Pons (tissue), 1 donor: Measurements from ENCODE around the gene SESTD1.
A peak's percentile ranks its signal among the peaks of the same experiment; 100 is the strongest.

Source experiments
- DNase-seq: peaks from one replicate; pipeline ENCODE4 v3.0.0-alpha.2; 2016; ENCODE audit warnings: low spot score

Gene SESTD1, protein sequence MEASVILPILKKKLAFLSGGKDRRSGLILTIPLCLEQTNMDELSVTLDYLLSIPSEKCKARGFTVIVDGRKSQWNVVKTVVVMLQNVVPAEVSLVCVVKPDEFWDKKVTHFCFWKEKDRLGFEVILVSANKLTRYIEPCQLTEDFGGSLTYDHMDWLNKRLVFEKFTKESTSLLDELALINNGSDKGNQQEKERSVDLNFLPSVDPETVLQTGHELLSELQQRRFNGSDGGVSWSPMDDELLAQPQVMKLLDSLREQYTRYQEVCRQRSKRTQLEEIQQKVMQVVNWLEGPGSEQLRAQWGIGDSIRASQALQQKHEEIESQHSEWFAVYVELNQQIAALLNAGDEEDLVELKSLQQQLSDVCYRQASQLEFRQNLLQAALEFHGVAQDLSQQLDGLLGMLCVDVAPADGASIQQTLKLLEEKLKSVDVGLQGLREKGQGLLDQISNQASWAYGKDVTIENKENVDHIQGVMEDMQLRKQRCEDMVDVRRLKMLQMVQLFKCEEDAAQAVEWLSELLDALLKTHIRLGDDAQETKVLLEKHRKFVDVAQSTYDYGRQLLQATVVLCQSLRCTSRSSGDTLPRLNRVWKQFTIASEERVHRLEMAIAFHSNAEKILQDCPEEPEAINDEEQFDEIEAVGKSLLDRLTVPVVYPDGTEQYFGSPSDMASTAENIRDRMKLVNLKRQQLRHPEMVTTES

DNA sequence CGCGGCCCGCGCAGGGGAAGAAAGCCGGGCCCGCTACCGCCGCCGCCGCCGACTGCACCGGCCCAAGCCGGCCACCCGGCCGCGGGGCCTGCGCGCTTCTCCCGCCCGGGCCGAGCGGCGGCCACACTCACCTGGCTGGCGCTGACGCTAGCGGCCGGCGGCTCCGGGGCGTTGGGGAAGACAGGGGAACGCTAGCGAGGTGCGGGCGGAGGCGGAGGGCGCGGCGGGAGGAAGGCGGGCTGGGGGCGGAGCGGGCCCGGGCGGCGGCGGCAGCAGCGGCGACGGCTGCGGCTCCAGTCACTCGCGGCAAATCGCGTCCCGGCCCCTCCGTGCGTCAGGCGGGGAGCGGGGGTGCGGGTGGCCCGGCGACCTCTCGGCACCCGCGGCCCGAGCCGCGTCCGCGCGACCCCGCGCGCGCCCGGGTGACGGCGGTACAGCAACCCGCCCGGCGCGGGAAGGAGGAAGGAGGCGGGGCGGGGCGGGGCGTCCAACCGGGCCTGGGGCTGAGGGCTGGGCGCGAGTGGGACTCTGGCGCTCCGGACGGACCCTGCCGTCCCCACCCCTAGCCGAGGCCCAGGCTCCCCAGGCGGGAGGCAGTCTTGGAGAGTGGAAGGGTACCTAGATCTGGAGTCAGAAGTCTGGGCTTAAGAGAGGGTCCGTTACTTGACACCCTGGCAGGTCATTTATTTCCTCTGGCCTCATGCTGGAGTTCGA is at the start of gene SESTD1:
Gene SESTD1, minus strand, starts transcription at position 465 of the 714 bp plus-strand sequence. CDS start 72,991 bp downstream, outside the sequence.
- peak; percentile 60 for DNase-seq

DNA sequence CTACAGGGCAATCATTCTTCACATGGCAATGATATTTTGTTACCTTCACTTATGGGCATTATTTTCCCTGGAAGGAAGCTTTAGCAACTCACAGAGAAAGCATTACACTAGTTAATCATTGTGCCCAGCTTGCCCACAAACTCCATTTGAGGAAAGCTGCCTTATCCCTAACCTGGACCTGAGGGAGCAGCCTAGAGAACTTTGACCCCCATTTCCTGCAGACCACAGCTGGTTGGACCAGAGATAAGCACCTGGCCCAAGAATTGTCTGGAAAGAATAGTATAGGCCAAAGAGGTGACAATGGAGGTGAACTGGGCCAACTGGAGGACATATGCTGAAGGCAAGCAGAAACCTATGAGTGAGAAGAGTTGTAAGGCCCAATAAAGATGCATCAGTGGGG is 48.4 kb upstream of the SESTD1 start:
- no peak for DNase-seq

DNA sequence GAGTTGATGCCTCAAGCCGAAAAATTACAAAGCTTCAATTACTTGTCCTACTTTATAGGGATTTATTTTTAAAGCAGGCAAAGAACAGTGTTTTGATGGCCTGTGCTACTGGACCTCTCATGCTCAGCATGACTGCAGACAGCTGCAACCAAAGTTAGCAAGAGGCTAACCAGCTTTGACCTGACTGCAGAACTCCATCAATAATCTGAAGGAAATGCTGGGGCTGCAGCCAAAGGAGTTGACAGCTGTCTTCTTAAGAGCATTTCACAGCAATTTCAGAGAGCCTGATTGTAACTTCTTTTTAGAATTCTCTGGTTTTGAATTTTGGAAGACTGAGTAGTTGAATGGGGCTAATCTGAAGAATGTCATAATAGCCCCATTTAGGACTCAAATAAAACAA is 46.5 kb upstream of the SESTD1 start:
- DNase-seq = peak; percentile 51

DNA sequence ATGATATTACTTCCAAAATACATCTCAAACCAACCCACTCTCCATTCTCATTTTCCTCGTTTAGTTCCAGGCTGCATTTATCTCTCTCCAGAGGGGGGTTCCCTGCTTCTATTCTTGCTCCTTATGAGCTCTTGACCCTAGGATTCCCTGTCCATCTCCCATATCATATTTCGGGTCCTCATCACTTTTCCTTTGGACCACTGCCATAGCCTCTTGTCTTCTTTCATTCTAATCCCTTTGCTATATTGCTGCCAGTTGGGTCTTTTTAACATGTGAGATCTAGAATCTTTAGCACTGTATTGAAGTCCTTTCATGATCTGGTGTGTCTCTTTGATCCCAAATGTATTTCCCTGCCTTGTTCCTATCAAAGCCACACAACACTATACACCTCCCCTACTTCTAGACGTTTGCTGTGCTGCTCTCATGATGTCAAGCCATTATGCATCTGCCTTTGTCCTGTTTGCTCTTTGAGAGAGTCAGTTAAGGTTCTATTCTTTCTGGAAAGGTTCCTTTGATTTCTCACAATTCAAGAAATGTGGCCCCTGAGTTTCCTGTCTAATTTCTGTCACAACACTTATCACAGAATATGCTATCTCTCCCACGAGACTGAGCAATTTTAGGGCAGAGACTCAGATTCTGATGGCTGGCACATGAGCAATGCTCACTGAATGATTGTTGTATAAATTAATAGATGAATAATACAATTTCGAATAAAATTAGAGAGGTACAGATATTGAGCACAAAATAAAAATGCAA is 43.2 kb upstream of the SESTD1 start:
- DNase-seq = no peak

DNA sequence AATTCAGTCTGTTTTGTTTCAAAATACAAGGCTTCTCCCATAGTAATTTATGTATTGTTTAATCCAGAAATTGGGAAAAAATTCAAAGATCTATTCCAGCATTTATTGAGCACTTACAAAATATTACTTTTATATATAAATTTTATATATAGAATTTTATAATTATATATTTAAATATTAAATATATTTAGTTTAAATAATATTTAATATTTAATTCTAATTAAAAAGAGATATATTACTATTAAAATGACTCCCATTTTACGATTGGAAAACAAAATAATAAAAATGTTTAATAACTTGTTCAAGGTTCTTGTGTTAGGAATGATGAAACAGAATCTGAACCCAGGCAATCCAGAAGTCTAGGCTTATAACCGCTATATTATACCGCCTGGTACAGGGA is 40.5 kb upstream of the SESTD1 start:
- DNase-seq = no peak

DNA sequence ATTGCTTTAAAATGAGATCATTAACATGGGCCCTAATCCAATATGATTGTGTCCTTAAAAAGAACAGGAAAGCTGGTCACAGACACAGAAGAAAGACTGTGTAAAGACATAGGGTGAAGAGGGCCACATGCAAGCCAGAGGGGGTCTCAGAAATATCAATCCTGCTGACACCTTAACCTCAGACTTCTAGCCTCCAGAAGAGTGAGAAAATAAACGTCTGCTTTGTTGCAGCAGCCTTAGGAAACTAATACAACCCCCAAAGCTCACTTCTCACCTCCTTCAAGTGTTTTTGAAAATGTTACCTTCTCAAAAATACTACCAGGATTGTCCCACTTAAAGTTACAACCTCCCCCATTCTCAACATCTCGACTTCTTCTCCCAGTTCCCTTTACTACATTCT is 39.8 kb upstream of the SESTD1 start:
- no peak for DNase-seq

DNA sequence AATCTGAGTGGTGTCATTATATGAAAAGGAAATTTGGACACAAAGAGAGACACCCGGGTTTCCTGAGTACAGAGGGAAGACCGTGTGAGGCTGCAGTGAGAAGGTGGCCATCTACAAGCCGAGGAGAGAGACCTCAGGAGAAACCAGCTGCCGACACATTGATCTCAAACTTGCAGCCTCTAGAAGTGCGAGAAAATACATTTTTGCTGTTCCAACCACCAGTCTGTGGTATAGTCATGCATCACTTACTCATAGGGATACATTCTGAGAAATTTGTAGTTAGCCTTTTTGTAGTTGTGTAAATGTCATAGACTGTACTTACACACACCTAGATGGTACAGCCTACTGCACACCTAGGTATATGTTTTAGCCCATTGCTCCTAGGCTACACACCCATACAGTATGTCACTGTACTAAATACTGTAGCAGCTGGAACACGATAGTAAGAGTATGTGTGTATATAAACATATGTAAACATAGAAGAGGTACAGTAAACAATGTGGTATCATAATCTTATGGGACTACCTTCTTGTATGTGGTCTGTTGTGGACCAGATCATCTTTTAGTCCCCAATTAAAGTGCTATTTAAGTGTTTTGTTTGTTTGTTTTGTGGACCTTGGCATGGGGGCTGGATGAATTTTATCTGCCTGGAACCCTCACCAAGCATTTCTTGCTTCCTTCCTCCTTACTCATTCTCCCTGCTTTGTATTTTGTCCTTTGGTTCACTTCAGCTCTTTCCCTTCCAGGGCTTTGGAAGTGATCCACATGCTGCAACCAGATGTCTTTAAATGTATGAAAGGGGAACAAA is 38.3 kb upstream of the SESTD1 start:
- no peak for DNase-seq

DNA sequence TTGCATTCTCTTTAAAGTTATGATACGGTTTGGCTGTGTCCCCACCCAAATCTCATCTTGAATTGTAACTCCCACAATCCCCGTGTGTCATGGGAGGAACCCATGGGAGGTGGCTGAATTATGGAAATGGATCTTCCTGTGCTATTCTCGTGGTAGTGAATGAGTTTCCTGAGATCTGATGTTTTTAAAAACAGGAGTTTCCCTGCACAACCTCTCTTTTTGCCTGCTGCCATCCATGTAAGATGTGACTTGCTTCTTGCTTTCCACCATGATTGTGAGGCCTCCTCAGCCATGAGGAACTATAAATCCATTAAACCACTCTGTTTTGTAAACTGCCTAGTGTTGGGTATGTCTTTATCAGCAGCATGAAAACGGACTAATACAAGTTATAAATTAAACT is 37.5 kb upstream of the SESTD1 start:
- no peak for DNase-seq

DNA sequence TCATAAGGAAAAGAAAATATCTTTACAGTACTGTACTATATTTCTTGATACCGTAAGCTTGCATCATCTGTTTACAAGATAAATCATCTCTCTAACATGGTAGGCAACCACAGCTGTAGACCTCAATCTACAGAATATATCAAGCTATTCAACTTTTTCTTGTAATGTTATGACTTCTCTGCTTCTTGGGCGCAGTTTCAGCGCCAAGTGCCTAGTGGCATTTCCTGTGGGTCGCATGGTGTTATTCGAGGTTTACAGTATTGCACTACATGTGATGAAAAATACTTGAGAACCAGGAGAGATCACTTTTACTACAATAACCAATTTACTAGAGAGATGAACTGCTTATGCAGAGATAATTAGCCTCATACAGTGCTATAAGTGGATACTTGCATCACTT is 34.0 kb upstream of the SESTD1 start:
- DNase-seq = no peak

DNA sequence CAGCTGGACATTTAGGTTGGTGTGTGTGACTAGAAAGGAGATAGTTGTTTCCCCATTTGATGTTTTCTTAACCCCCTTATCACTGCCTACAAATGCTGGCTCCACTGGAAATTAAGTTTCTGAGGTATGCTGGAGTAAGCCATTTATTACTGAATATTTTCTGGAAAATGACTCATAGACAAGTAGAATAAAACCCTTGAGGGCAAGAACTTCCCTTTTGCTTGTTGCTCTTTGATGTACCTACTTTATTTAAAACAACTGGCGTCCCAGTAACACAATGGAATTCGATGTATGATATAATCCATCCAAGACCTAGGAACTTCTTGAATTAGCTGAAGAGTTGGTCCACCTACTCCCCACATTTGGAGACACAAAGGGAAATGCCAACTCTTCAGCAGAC is 33.3 kb upstream of the SESTD1 start:
- no peak for DNase-seq

DNA sequence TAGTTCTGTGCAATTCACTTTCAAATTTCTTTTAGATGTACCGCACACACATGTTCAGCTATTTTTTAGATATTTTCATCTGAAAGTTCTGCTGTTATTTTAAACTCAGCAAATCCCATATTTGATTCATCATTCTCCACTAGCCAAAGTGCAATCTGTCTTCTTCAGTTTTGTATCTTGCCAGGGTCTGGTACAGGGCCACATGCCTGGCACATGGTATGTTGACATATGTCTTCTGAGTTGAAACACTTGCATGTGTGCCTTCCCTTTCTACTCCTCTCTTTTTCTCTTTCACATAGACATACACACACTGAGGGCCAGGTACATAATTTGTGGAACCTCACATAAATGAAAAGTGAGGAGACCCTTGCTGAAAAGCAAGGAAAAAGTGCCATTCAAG is 25.7 kb upstream of the SESTD1 start:
- DNase-seq = no peak

DNA sequence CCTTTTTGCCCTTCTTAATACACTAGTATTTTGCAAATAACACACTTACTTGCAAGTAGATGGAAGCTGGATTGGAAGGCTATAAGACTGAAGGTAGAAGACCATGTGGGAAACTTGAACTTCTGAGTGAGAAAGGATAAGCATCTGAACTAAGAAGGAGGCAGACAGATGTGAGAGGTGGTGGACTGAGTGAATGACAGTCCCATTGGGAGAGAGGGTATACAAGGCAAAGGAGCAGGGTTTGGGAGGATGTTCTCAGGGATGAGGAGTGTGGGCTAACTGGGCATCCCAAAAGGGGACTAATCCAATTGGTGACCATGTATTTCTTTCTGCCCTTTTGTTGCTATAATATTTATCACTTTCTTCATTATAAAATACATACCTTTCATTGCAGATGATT is 20.4 kb upstream of the SESTD1 start:
- DNase-seq = no peak

DNA sequence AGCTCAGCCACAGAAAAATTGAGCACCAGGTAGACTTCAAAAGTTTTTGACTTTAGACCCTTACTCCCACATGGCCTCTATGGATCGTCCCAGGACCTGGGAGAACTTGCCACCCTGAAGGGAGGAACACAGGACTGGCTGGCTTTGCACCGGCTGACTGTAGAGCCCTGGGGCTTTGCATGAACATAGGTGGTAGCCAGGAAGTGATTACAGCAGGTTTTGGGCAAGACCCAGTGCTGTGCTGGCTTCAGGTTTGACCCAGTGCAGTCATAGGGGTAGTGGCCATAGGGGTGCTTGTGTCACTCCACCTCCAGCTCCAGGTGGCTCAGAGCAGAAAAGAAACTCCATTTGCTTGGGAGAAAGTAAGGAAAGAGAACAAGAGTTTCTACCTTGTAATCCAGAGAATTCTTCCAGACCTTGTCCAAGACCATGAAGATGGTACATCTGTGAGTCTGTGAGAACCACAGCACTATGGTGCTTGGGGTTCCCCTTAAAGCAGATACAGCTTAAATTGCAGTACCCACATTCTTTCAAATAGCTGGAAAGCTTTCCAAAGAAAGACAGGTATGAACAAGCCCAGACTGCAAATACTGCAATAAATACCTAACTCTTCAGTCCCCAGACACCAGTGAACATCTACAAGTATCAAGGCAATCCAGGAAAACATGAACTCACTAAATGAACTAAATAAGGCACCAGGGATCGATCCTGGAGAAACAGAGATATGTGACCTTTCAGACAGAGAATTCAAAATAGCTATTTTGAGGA is 13.0 kb upstream of the SESTD1 start:
- no peak for DNase-seq

DNA sequence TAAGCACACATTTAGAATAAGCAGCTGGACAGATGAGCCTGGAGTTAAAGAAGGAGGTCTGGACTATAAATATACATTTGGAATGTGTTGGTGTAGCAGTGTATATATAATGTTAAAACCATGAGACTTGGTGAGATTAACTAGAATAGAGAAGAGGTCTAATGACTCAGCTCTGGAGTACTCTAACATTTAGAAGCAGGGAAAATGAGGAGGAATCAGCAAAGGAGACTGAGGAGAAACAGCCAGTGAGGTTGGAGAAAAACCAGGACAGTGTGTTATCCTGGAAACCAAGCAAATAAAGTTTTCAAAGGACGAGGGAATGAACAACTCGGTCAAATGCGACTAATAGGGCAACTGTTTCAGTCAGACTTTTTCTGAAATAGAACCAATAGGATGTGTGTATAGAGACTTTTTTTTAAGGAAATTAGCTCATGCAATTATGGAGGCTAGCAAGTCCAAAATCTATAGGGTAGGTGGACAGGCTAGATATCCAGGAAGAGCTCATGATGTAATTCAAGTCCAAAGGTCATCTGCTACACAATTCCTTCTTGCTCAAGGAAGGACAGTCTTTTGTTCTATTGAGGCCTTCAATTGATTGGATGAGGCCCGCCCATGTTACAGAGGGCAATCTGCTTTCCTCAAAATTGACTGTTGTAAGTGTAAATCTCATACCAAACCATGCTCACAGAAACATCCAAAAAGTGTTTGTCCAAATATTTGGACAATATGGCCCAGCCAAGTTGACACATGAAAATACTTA is 10.8 kb upstream of the SESTD1 start:
- DNase-seq = no peak

DNA sequence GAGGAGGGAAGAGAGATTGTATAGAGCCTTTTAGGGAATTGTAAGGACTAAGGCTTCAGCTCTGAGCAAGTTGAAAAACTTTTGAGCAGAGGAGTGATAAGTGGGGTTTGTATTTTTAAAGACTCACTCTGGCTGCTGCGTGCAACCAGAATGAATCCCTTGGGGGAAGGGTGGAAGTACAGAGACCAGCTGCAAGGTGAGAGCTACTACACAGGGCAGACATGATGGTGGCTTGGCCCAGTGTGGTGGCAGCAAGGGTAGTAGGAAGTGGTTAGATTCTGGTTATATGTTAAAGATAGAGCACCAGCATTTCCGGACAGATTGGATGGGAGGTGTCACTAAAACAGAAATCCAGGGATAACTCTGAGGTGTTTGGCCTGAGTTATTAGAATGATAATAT is 10.1 kb upstream of the SESTD1 start:
- no peak for DNase-seq

DNA sequence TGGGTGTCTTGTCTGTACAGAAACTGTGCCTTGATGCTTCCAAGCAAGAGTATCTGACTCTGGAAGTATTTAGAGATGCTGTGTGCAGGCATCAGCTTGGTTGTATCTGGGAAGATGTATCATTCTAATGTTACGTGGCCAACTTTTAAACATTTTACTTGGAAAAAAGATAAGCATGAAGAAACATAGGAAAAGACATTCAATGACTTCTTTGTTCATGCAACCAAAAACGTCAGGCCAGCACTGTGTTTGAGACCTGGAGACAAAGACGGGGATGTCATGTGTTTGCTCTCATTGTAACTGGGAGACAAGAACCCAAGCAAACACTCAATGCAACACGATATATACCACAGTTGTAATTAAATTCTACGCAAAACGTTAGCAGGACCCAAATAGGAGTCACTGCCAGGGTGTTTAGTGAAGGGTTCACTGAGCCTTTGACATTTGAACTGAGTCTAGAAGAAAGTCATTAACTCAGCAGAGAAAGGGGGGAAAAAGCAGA is 8.9 kb upstream of the SESTD1 start:
- peak; percentile 91 for DNase-seq

DNA sequence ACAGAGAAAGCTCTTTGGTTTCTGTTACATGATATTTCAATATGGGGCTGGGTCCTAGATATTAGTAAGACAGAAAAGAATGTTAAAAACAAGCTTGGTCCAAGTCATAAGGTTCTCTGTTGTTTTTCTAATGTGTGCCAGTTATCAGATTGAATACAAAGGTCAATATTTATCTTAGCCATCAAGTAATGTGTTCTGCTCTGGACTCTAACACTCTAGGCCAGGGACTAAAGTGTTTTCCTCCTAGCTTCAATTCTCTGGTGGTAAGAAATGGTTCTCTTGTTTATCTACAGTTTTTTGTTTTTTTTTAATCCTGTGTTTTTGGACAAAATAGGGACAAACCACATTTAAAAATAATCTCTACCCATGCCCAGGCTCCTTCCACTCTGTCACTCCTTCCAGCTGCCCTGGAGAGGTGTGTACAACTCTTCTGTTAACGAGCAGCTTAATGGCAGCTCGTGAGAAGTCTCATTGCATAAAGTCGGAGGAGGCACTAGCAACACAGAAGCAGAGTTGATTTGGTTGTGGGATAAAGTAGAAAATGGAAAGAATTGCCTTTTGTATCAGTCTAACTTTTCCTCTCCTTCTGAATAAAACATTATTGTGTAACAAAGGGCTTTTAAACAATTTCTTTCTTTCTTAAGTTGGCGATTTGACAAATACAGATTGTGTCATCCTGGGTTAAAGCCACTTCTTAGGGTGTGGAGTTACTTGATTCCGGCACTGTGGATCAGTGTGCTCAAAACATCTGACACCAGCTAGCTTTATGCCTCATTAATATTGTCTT is 8.0 kb upstream of the SESTD1 start:
- DNase-seq = peak; percentile 99

DNA sequence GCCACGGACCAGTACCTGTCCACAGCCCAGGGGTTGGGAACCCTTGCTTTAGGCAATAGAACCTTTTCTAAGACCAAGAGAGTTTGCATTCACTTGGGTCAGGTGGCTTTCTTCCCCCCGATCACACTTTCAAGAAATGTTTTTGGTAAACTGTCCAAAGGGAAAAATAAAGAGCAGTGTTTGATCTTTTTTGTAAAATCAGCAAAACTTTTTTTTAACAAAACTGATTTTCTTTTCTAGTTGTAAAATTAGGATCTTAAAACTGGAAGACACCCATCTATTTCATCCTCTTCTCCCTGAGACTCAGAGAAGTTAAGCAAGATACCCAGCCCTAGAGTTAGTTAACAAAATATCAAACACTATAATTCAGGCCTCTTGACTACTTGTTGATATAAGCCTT is 6.1 kb upstream of the SESTD1 start:
- no peak for DNase-seq
